Trophoblast cell (in vitro differentiated cells and primary cell): ENCODE results near the gene C1QTNF8.

Source experiments
- DNase-seq, 2 donors: peaks; one replicate each; pipeline ENCODE4 v3.0.0-alpha.2; 2016
- H2AFZ ChIP-seq: 2 replicates; pipeline ENCODE4 v1.6.1; 2013; ENCODE audit warnings: low read length, moderate library complexity, mild to moderate bottlenecking; ENCODE audit not compliant: insufficient read depth, poor library complexity
- H2AK5ac ChIP-seq: 2 replicates; pipeline ENCODE4 v1.6.1; 2013; ENCODE audit warnings: mild to moderate bottlenecking, low read length
- H2BK120ac ChIP-seq: 2 replicates; pipeline ENCODE4 v1.6.1; 2013; ENCODE audit warnings: low read length, mild to moderate bottlenecking, moderate library complexity; ENCODE audit not compliant: insufficient read depth, poor library complexity
- H2BK12ac ChIP-seq: 2 replicates; pipeline ENCODE4 v1.6.1; 2013; ENCODE audit warnings: mild to moderate bottlenecking, low read length, moderate library complexity
- H2BK5ac ChIP-seq: 2 replicates; pipeline ENCODE4 v1.6.1; 2013; ENCODE audit warnings: low read length, low read depth, moderate library complexity, mild to moderate bottlenecking; ENCODE audit not compliant: poor library complexity
- H3K14ac ChIP-seq: 2 replicates; pipeline ENCODE4 v1.6.1; 2013; ENCODE audit warnings: mild to moderate bottlenecking, low read length
- H3K18ac ChIP-seq: 2 replicates; pipeline ENCODE4 v1.6.1; 2013; ENCODE audit warnings: mild to moderate bottlenecking, low read length
- H3K23ac ChIP-seq: 2 replicates; pipeline ENCODE4 v1.6.1; 2013; ENCODE audit warnings: low read length
- H3K27ac ChIP-seq: 2 replicates; pipeline ENCODE4 v1.5.1; 2013; ENCODE audit warnings: low read depth, mild to moderate bottlenecking, inconsistent platforms, low read length, moderate library complexity
- H3K27me3 ChIP-seq: 2 replicates; pipeline ENCODE4 v1.6.1; 2013; ENCODE audit warnings: inconsistent platforms, mild to moderate bottlenecking, low read length, moderate library complexity; ENCODE audit not compliant: insufficient read depth
- H3K36me3 ChIP-seq, 2 experiments: 1 replicate in 1 of 2; 2 replicates in 1 of 2; pipeline ENCODE4 v1.6.1; 2013; ENCODE audit warnings: low read length in 2 of 2, mild to moderate bottlenecking in 2 of 2, moderate library complexity in 1 of 2; ENCODE audit not compliant: insufficient read depth in 2 of 2, control insufficient read depth in 1 of 2
- H3K4ac ChIP-seq: 2 replicates; pipeline ENCODE4 v1.6.1; 2013; ENCODE audit warnings: low read depth, mild to moderate bottlenecking, low read length, moderate library complexity
- H3K4me1 ChIP-seq, 2 experiments: 1 replicate in 1 of 2; 2 replicates in 1 of 2; pipeline ENCODE4 v1.6.1; 2013; ENCODE audit warnings: low read length in 2 of 2, mild to moderate bottlenecking in 2 of 2, moderate library complexity in 1 of 2; ENCODE audit not compliant: insufficient read depth in 2 of 2, control insufficient read depth in 1 of 2
- H3K4me2 ChIP-seq: 2 replicates; pipeline ENCODE4 v1.6.1; 2013; ENCODE audit warnings: inconsistent platforms, mild to moderate bottlenecking, low read length, moderate library complexity
- H3K4me3 ChIP-seq: 2 replicates; pipeline ENCODE4 v1.5.1; 2013; ENCODE audit warnings: mild to moderate bottlenecking, low read depth, low read length, inconsistent platforms
- H3K79me1 ChIP-seq: one replicate; pipeline ENCODE4 v1.6.1; 2013; ENCODE audit warnings: low read length
- H3K79me2 ChIP-seq: 2 replicates; pipeline ENCODE4 v1.6.1; 2013; ENCODE audit warnings: low read length, mild to moderate bottlenecking; ENCODE audit not compliant: control insufficient read depth, insufficient read depth, poor library complexity
- H3K9ac ChIP-seq: 2 replicates; pipeline ENCODE4 v1.6.1; 2013; ENCODE audit warnings: mild to moderate bottlenecking, low read length
- H3K9me3 ChIP-seq: 2 replicates; pipeline ENCODE4 v1.6.1; 2013; ENCODE audit warnings: low read depth, mild to moderate bottlenecking, control low read depth, inconsistent platforms, low read length; ENCODE audit not compliant: insufficient read depth
- H4K12ac ChIP-seq: 2 replicates; pipeline ENCODE4 v1.6.1; 2013; ENCODE audit warnings: low read depth, mild to moderate bottlenecking, low read length, moderate library complexity
- H4K8ac ChIP-seq: 2 replicates; pipeline ENCODE4 v1.6.1; 2013; ENCODE audit warnings: low read depth, mild to moderate bottlenecking, low read length, moderate library complexity
- H4K91ac ChIP-seq: one replicate; pipeline ENCODE4 v1.6.1; 2013; ENCODE audit warnings: low read depth, mild to moderate bottlenecking, low read length, moderate library complexity
- WGBS: extraction: QIAGEN DNeasy Blood & Tissue Kit; methylation state at CpG from one replicate; pipeline ENCODE4 v1.1.7; 2013; ENCODE audit warnings: missing lambda C conversion rate; ENCODE audit not compliant: insufficient read length, insufficient coverage; ENCODE audit errors: extremely low coverage; 5-methylcytosine and 5-hydroxymethylcytosine counted together

Gene C1QTNF8

GRCh38 chr16:1049976-1050247, 46.1 kb downstream of the C1QTNF8 start:
- WGBS: no CpG with 5 or more reads among the region's 11 CpGs
- H3K27me3 ChIP-seq: no peaks in the 10 kb centered on the region
- no peak overlapping the region for H2AK5ac ChIP-seq
- no peak overlapping the region for H3K4me2 ChIP-seq
- no peaks in the 10 kb centered on the region for H3K79me1 ChIP-seq
- H4K12ac ChIP-seq: no peak overlapping the region
- H2BK5ac ChIP-seq: no peak overlapping the region
- H3K36me3 ChIP-seq: no peaks in the 10 kb centered on the region
- H2BK120ac ChIP-seq: no peak overlapping the region
- no peak overlapping the region for H4K8ac ChIP-seq
- no peak overlapping the region for H3K23ac ChIP-seq
- H3K79me2 ChIP-seq: no peaks in the 10 kb centered on the region
- H3K9me3 ChIP-seq: peaks cover 2% of the 10 kb centered on the region
- H4K91ac ChIP-seq: no peak overlapping the region
- H2AFZ ChIP-seq: no peak overlapping the region
- H3K4ac ChIP-seq: no peak overlapping the region
- H3K4me1 ChIP-seq: peaks cover 4 to 8% of the 10 kb centered on the region in 2 experiments
- H3K18ac ChIP-seq: no peak overlapping the region
- no peak for DNase-seq
- H3K4me3 ChIP-seq: no peak overlapping the region
- no peak overlapping the region for H3K27ac ChIP-seq
- H3K14ac ChIP-seq: no peak overlapping the region
- no peak overlapping the region for H3K9ac ChIP-seq
- no peak overlapping the region for H2BK12ac ChIP-seq

DNA sequence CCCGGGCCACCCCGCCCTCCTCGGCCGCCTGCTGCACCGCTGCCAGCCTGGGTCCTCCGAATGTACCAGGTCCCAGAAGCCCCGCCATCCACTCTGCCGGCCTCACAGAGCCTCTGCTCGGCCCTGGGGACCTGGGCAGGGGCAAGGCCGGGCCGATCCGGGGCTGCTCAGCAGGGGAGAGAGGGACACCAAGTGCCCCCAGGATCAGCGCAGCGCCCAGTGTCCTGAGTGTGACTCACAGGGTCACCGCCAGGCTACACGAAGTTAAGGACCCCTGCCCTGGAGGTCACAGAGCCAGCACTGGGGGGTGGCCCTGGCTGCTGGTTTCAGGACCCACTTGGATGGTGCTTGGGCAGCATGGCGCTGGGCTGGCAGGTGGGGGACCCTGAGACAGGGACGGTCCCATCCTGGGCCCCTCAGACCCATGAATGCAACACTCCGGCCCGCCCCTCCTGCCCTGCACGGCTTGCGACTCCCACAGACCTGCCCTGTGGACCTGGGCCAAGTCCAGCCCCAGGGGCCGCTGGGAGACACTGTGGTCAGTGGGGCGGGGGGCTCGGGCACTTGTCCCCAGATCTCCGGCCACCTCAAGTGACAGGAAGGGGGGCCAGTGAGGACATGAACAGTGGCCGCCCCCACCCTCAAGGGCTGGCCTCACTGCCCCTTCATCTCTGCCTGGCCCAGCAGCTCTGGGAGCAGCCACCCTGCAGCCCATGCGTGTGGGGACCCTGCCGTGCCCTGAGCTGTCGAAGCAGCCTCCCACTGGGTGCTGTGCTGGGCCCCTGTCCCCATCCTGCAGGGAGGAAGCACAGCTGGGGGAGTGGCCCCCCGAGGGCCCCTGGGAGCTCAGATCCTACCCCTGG, 46.7 kb downstream of the C1QTNF8 start:
- peaks cover 2% of the 10 kb centered on the region for H3K9me3 ChIP-seq
- H3K23ac ChIP-seq: no peak overlapping the region
- no peaks in the 10 kb centered on the region for H3K79me1 ChIP-seq
- H3K36me3 ChIP-seq: no peaks in the 10 kb centered on the region
- H2AFZ ChIP-seq: no peak overlapping the region
- H3K4me1 ChIP-seq: peaks cover 4 to 8% of the 10 kb centered on the region in 2 experiments
- WGBS: no CpG with 5 or more reads among the region's 31 CpGs
- no peak overlapping the region for H4K8ac ChIP-seq
- no peak overlapping the region for H3K4me2 ChIP-seq
- H2BK12ac ChIP-seq: no peak overlapping the region
- H3K9ac ChIP-seq: no peak overlapping the region
- no peak for DNase-seq
- H2BK120ac ChIP-seq: no peak overlapping the region
- H3K4ac ChIP-seq: no peak overlapping the region
- no peak overlapping the region for H3K27ac ChIP-seq
- no peak overlapping the region for H3K14ac ChIP-seq
- H2AK5ac ChIP-seq: no peak overlapping the region
- H3K27me3 ChIP-seq: no peaks in the 10 kb centered on the region
- no peak overlapping the region for H3K18ac ChIP-seq
- H2BK5ac ChIP-seq: no peak overlapping the region
- H4K91ac ChIP-seq: no peak overlapping the region
- no peak overlapping the region for H4K12ac ChIP-seq
- H3K79me2 ChIP-seq: no peaks in the 10 kb centered on the region
- no peak overlapping the region for H3K4me3 ChIP-seq

DNA sequence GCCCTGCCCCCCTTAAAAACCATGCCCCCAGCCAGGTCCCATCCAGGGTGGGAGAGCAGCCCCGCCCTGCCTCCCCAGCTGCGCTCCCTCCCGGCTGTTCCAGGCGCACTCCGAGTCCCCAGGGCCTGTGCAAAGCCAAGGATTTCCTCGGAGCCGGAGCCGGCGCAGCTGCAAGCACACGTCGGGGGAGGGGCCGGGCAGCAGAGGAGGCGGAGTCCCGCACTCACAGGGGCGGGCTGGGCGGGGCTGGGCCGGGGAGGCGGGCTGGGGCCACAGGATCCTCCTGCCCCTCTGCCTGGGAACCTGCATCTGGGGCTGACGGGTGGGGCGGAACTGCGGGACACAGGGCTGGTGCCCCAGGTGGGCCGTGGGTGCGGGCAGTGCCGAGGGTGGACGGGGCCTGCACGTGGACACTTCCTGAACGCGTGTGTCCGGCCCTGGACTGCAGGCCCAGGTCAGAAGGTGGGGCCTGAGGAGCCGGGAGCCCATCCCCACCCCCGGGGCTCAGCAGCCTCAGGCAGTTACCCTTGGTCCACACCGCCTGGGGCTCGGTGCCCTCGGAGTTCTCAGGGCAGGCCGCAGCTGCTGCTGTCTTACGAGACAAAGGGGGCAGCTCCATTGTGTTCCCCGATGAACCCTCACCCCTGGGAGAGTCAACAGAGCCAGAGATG, 47.5 kb downstream of the C1QTNF8 start:
- Histone ChIP-seq H3K18ac (no peak overlapping the region), H3K9me3 (peaks cover 2% of the 10 kb centered on the region), H2AFZ (peak overlapping the region; percentile 38), H3K4ac (no peak overlapping the region), H3K79me2 (no peaks in the 10 kb centered on the region), H3K4me1 (peaks cover 4 to 8% of the 10 kb centered on the region in 2 experiments), H2BK5ac (no peak overlapping the region), H3K4me3 (no peak overlapping the region), H3K36me3 (no peaks in the 10 kb centered on the region), H4K91ac (no peak overlapping the region), H3K27ac (no peak overlapping the region), H3K79me1 (no peaks in the 10 kb centered on the region), H3K9ac (no peak overlapping the region), H2AK5ac (no peak overlapping the region), H3K27me3 (no peaks in the 10 kb centered on the region), H3K23ac (no peak overlapping the region), H4K12ac (peak overlapping the region; percentile 13), H2BK120ac (no peak overlapping the region), H4K8ac (peak overlapping the region; percentile 15), H3K14ac (no peak overlapping the region), H3K4me2 (peak overlapping the region; percentile 40), H2BK12ac (no peak overlapping the region)
- peak; percentile 13 to 45 for DNase-seq
- WGBS: no CpG with 5 or more reads among the region's 37 CpGs

GRCh38 chr16:1047801-1048200, 48.2 kb downstream of the C1QTNF8 start:
- Histone ChIP-seq H3K9me3 (peaks cover 4% of the 10 kb centered on the region), H2BK12ac (no peak overlapping the region), H4K91ac (no peak overlapping the region), H3K4ac (no peak overlapping the region), H2AK5ac (no peak overlapping the region), H4K8ac (no peak overlapping the region), H3K18ac (no peak overlapping the region), H3K36me3 (no peaks in the 10 kb centered on the region), H3K27ac (no peak overlapping the region), H2BK120ac (no peak overlapping the region), H3K4me1 (peaks cover 4 to 8% of the 10 kb centered on the region in 2 experiments), H4K12ac (no peak overlapping the region), H3K23ac (no peak overlapping the region), H3K9ac (no peak overlapping the region), H2AFZ (no peak overlapping the region), H2BK5ac (no peak overlapping the region), H3K4me3 (no peak overlapping the region), H3K79me2 (no peaks in the 10 kb centered on the region), H3K14ac (no peak overlapping the region), H3K27me3 (no peaks in the 10 kb centered on the region), H3K79me1 (no peaks in the 10 kb centered on the region), H3K4me2 (no peak overlapping the region)
- WGBS: no CpG with 5 or more reads among the region's 16 CpGs
- no peak for DNase-seq
